HCT116 (cell line): ENCODE results near the gene FHIT. TPM values are rescaled to one million over a fixed set of nuclear protein-coding genes. Genes with fewer than 3 reads are reported as not detected.

Experiments used
- ATAC-seq: fragments of 200-7000 bp; cut with Tn5 transposase; 2 replicates; pipeline ENCODE4 v1.9.1; 2020; ENCODE audit warnings: mild to moderate bottlenecking, moderate library complexity
- BruUV-seq: library from RNA; stranded (reverse); fragments of 400-500 nt; replicated peaks from 2 replicates; lab custom pipeline; 2021; lab: Mats Ljungman, UMichigan
- CTCF ChIA-PET: fragments of 300-600 bp; sonication (Branson Sonifier 250); formaldehyde crosslinking; loops from one replicate; lab custom pipeline; 2021; ENCODE audit warnings: antibody characterized with exemption; lab: Charles Lee
- POLR2A ChIA-PET: fragments of 300-600, 350-600 bp; sonication (Branson Sonifier 250); formaldehyde crosslinking; loops from one replicate; lab custom pipeline; 2021; ENCODE audit warnings: antibody characterized with exemption; lab: Charles Lee
- RAD21 ChIA-PET, 2 experiments: fragments of 300-600 bp; sonication (Branson Sonifier 250); formaldehyde crosslinking; loops; one replicate each; lab custom pipeline; 2023; ENCODE audit warnings: low total read pairs in 2 of 2; ENCODE audit not compliant: uncharacterized antibody in 2 of 2, unreplicated experiment in 2 of 2, low non-redundant PET in 1 of 2; lab: Charles Lee
- DNase-seq: peaks from one replicate; pipeline ENCODE4 v3.0.0-alpha.2; 2010; ENCODE audit warnings: low read depth, low spot score
- H2AFZ ChIP-seq: fragments of 200-600 bp; shearing (Covaris generic), sonication (generic); 2 replicates; pipeline ENCODE4 v1.6.1; 2017; ENCODE audit warnings: low read depth, mixed run types, mixed read lengths, antibody characterized with exemption, low read length; ENCODE audit not compliant: poor library complexity, severe bottlenecking
- H3K27ac ChIP-seq: 2 replicates; pipeline ENCODE4 v1.5.1; 2012; ENCODE audit warnings: low read depth, low read length
- H3K27me3 ChIP-seq: fragments of 200-600 bp; sonication (generic); 2 replicates; pipeline ENCODE4 v1.6.1; 2016; ENCODE audit warnings: mixed run types, low read length, mixed read lengths; ENCODE audit not compliant: insufficient read depth
- H3K36me3 ChIP-seq, 2 experiments: fragments of 200-500 bp in 1 of 2; fragments of 200-600 bp in 1 of 2; sonication (Bioruptor generic) in 1 of 2; sonication (generic) in 1 of 2; 2 replicates each; pipeline versions ENCODE4 v1.5.1 to v1.6.1; 2014 to 2016; ENCODE audit warnings: low read length in 2 of 2, inconsistent platforms in 1 of 2, mixed read lengths in 1 of 2, mixed run types in 1 of 2; ENCODE audit not compliant: insufficient read depth in 2 of 2, control insufficient read depth in 1 of 2
- H3K4me1 ChIP-seq, 2 experiments: fragments of 200-600 bp in 1 of 2; sonication (generic) in 1 of 2; 2 replicates each; pipeline versions ENCODE4 v1.5.1 to v1.6.1; 2012 to 2017; ENCODE audit warnings: low read length in 2 of 2, inconsistent platforms in 1 of 2, mild to moderate bottlenecking in 1 of 2, mixed read lengths in 1 of 2, mixed run types in 1 of 2, moderate library complexity in 1 of 2; ENCODE audit not compliant: insufficient read depth in 2 of 2, control insufficient read depth in 1 of 2
- H3K4me2 ChIP-seq: fragments of 200-600 bp; sonication (generic); 2 replicates; pipeline ENCODE4 v1.6.1; 2017; ENCODE audit warnings: mixed run types, low read length, mixed read lengths
- H3K4me3 ChIP-seq, 2 experiments: fragments of 200-600 bp in 1 of 2; sonication (generic) in 1 of 2; replicated peaks in 1 of 2; 2 replicates each; pipeline ENCODE4 v1.5.1; 2011 to 2016; ENCODE audit warnings: low read length in 2 of 2, control low read depth in 1 of 2, low read depth in 1 of 2, mild to moderate bottlenecking in 1 of 2, mixed read lengths in 1 of 2, mixed run types in 1 of 2
- H3K79me2 ChIP-seq: fragments of 200-600 bp; sonication (generic); 2 replicates; pipeline ENCODE4 v1.6.1; 2017; ENCODE audit warnings: mild to moderate bottlenecking, mixed run types, low read length, moderate library complexity, mixed read lengths; ENCODE audit not compliant: insufficient read depth
- H3K9ac ChIP-seq: fragments of 200-600 bp; sonication (generic); 2 replicates; pipeline ENCODE4 v1.6.1; 2016; ENCODE audit warnings: low read length, mixed read lengths
- H3K9me2 ChIP-seq: fragments of 200-600 bp; sonication (generic), shearing (Covaris generic); 2 replicates; pipeline ENCODE4 v1.6.1; 2017; ENCODE audit warnings: mixed run types, mild to moderate bottlenecking, moderate library complexity; ENCODE audit not compliant: insufficient read depth
- H3K9me3 ChIP-seq, 2 experiments: fragments of 200-500 bp in 1 of 2; fragments of 200-600 bp in 1 of 2; sonication (Bioruptor generic) in 1 of 2; sonication (generic) in 1 of 2; 2 replicates each; pipeline ENCODE4 v1.6.1; 2014 to 2017; ENCODE audit warnings: low read length in 2 of 2, mixed read lengths in 2 of 2, inconsistent platforms in 1 of 2, low read depth in 1 of 2, mild to moderate bottlenecking in 1 of 2, mixed run types in 1 of 2, moderate library complexity in 1 of 2; ENCODE audit not compliant: control insufficient read depth in 1 of 2, insufficient read depth in 1 of 2
- H4K20me1 ChIP-seq: fragments of 200-600 bp; sonication (generic), shearing (Covaris generic); 2 replicates; pipeline ENCODE4 v1.6.1; 2017; ENCODE audit warnings: mixed run types, mild to moderate bottlenecking, moderate library complexity; ENCODE audit not compliant: insufficient read depth
- CBX3 ChIP-seq: IDR thresholded peaks from 2 replicates; pipeline ENCODE4 v1.6.1; 2012; ENCODE audit warnings: low read depth
- CEBPB ChIP-seq: IDR thresholded peaks from 2 replicates; pipeline ENCODE4 v1.6.1; 2012; ENCODE audit warnings: low read depth
- EGR1 ChIP-seq: IDR thresholded peaks from 2 replicates; pipeline ENCODE4 v1.6.1; 2012; ENCODE audit warnings: low read depth
- EZH2 ChIP-seq: fragments of 200-600 bp; sonication (generic); IDR thresholded peaks from 2 replicates; pipeline ENCODE4 v1.6.1; 2017; ENCODE audit warnings: antibody characterized with exemption, mixed run types
- FOSL1 ChIP-seq: IDR thresholded peaks from 2 replicates; pipeline ENCODE4 v1.6.1; 2012; ENCODE audit warnings: low read depth
- POLR2A ChIP-seq: IDR thresholded peaks from 2 replicates; pipeline ENCODE4 v1.7.0; 2011; ENCODE audit warnings: borderline replicate concordance; ENCODE audit not compliant: insufficient read depth, insufficient read length; ENCODE audit errors: extremely low read depth
- POLR2AphosphoS5 ChIP-seq: IDR thresholded peaks from 2 replicates; pipeline ENCODE4 v1.6.1; 2011; ENCODE audit warnings: mild to moderate bottlenecking, low read depth, low read length, moderate library complexity
- SP1 ChIP-seq: IDR thresholded peaks from 2 replicates; pipeline ENCODE4 v1.6.1; 2012; ENCODE audit warnings: low read depth
- SRF ChIP-seq: IDR thresholded peaks from 2 replicates; pipeline ENCODE4 v1.6.1; 2012; ENCODE audit warnings: low read depth
- YY1 ChIP-seq: IDR thresholded peaks from 2 replicates; pipeline ENCODE4 v1.6.1; 2011; ENCODE audit warnings: low read length, low read depth, moderate library complexity, mild to moderate bottlenecking; ENCODE audit not compliant: insufficient replicate concordance; ENCODE audit errors: extremely low read depth
- intact Hi-C: fragments of 100-400 bp; cut with micrococcal nuclease; formaldehyde crosslinking; loops from 2 replicates; pipeline ENCODE4 v1.10.0; 2022
- total RNA-seq: library from RNA; stranded (reverse); gene quantifications from one replicate; pipeline ENCODE4 v1.2.1, GENCODE V29; 2021; ENCODE audit not compliant: unreplicated experiment
- TF ChIP-seq, protein P1 (sequence below): IDR thresholded peaks from 2 replicates; pipeline ENCODE4 v1.6.1; 2012
- TF ChIP-seq, protein P2 (sequence below): IDR thresholded peaks from 2 replicates; pipeline ENCODE4 v1.6.1; 2012

Gene FHIT
- total RNA-seq, 1 experiment from 2014 or later: 20.1 TPM

GRCh38 chr3:60343831-60344230, 907.4 kb downstream of the FHIT start:
- ATAC-seq (no peak), DNase-seq (no peak)
- Histone ChIP-seq H3K9me3 (no peaks in the 10 kb centered on the region), H2AFZ (no peak overlapping the region), H3K4me2 (no peak overlapping the region), H3K79me2 (no peaks in the 10 kb centered on the region), H3K27me3 (no peaks in the 10 kb centered on the region), H3K4me3 (no peak overlapping the region), H3K9ac (no peak overlapping the region), H4K20me1 (no peaks in the 10 kb centered on the region), H3K4me1 (no peaks in the 10 kb centered on the region), H3K36me3 (no peaks in the 10 kb centered on the region), H3K27ac (no peak overlapping the region), H3K9me2 (no peaks in the 10 kb centered on the region)
- POLR2A ChIA-PET: no interaction called here
- TF ChIP-seq, protein P1, sequence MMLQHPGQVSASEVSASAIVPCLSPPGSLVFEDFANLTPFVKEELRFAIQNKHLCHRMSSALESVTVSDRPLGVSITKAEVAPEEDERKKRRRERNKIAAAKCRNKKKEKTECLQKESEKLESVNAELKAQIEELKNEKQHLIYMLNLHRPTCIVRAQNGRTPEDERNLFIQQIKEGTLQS: no peak
- TF ChIP-seq SP1 (no peak), POLR2AphosphoS5 (no peak), SRF (no peak), YY1 (no peak), EGR1 (no peak), CBX3 (no peak), CEBPB (no peak)
- intact Hi-C loops: no loop called here
- BruUV-seq: no TSS peak
- RAD21 ChIA-PET: no interaction called here
- CTCF ChIA-PET: no interaction called here

- Histone ChIP-seq H3K4me3 (no peak overlapping the region), H3K4me2 (no peak overlapping the region), H3K4me1 (no peaks in the 10 kb centered on the region), H2AFZ (no peak overlapping the region), H3K9me3 (no peaks in the 10 kb centered on the region), H3K27ac (no peak overlapping the region), H3K9me2 (no peaks in the 10 kb centered on the region), H3K79me2 (no peaks in the 10 kb centered on the region), H3K36me3 (no peaks in the 10 kb centered on the region), H3K9ac (no peak overlapping the region), H4K20me1 (no peaks in the 10 kb centered on the region), H3K27me3 (no peaks in the 10 kb centered on the region)
- ATAC-seq (no peak), DNase-seq (no peak)
- intact Hi-C loops: no loop called here
- BruUV-seq: no TSS peak
- CTCF ChIA-PET: no interaction called here
- RAD21 ChIA-PET: no interaction called here
- no peak for TF ChIP-seq YY1
- TF ChIP-seq SP1: no peak
- TF ChIP-seq FOSL1: no peak
- no peak for TF ChIP-seq POLR2A
- TF ChIP-seq EZH2: no peak
- TF ChIP-seq POLR2AphosphoS5: no peak
- no peak for TF ChIP-seq CEBPB
- TF ChIP-seq, protein P2, sequence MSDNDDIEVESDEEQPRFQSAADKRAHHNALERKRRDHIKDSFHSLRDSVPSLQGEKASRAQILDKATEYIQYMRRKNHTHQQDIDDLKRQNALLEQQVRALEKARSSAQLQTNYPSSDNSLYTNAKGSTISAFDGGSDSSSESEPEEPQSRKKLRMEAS: no peak
- TF ChIP-seq, protein P1: no peak
- POLR2A ChIA-PET: no interaction called here
These were observed 911.9 kb downstream of the FHIT start for GRCh38 chr3:60339304-60339703.
